Activated CD4-positive, alpha-beta T cell treated with anti-CD3 and anti-CD28 coated beads, Interleukin-2, amount 50 U/mL, for 1 hour (primary cell): ENCODE data around the gene SYNGR3.
A peak's percentile ranks its signal among the peaks of the same experiment; 100 is the strongest.
"Not testable (repeated sequence)": the region's sequence is repeated elsewhere in the genome, so short reads cannot be mapped to it uniquely, and the experiment has no call there.

Source experiments
- DNase-seq: peaks from one replicate; pipeline ENCODE4 v3.0.0-alpha.2; 2020

Gene SYNGR3

GRCh38 chr16:1989209-1990100 is at the start of gene SYNGR3:
TSS of gene SYNGR3 (plus strand) at chr16:1989970. CDS start at chr16:1990103, 133 bp downstream.
- no peak for DNase-seq

DNA sequence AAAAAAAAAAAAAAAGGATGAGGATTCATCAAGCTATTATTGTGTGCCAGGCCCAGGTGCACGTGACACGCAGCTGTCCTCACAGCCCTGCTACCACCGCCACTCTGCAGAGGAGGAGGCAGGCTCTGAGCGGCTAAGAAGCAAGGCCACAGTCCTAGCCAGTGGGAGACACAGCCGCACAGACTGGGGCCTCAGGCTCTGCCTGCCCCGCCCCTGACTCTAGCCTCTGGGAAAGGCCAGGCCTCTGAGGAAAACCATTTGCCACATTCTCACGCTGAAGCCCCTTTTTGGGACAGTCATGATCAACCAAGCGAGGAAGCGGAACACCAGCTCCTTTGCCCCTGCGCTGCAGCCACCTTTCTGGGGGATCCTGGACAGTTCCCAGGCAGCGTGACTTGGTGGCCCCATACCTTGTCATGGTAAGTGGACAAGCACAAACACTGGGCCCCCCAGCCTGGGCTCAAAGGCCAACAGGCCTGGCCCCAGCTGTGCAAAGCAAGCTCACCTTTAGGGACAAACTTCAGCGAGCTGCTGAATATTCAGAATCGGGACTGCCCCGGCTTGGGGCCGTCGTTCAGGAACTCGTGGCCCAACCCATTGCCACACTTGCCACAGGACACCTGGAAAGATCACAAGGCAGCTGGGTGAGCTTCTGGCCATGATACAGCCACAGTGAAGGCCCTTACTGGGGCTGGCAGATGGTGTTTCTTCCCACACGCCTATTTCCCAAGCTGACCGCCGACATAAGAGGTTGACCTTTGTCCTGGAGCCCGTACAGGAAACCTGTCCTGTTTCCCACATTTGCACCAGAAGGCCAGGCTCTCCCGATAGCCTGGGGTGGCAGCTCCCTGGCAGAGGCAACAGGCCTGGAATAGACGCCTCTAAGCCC is 49.3 kb upstream of the SYNGR3 start:
- DNase-seq = no peak

GRCh38 chr16:1941162-1942046 is 48.4 kb upstream of the SYNGR3 start:
- no peak for DNase-seq

GRCh38 chr16:1942047-1942809 is 47.5 kb upstream of the SYNGR3 start:
- DNase-seq = no peak

- DNase-seq = peak; percentile 99
Observed at GRCh38 chr16:1942810-1943726, 46.7 kb upstream of the SYNGR3 start, which contains the start of gene MSRB1. TSS of gene MSRB1 (minus strand) at chr16:1943199. CDS start at chr16:1943156, 43 bp downstream.

DNA sequence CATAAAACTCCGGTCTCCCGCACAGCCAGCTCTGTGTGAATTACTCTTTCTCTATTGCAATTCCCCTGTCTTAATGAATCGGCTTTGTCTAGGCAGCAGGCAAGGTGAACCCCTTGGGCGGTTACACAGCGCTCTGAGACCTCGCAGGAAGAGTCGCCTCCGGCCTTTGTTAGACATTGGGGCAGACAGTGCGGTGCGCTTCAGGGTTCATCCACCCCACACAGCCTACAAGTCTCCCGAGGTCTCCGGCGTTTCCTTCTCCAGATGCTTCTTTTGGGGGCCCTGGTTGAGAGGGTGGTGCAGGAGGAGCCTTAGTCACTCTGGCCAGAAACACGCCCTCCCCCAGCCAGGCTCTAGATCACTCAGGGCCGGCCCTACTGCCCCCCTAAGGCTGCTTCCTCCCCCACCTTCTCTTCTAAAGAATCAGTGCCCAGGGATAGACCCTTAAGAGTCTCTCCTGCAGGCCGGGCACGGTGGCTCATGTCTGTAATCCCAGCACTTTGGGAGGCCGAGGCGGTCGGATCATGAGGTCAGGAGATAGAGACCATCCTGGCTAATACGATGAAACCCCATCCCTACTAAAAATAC is 45.1 kb upstream of the SYNGR3 start:
- no peak for DNase-seq

DNA sequence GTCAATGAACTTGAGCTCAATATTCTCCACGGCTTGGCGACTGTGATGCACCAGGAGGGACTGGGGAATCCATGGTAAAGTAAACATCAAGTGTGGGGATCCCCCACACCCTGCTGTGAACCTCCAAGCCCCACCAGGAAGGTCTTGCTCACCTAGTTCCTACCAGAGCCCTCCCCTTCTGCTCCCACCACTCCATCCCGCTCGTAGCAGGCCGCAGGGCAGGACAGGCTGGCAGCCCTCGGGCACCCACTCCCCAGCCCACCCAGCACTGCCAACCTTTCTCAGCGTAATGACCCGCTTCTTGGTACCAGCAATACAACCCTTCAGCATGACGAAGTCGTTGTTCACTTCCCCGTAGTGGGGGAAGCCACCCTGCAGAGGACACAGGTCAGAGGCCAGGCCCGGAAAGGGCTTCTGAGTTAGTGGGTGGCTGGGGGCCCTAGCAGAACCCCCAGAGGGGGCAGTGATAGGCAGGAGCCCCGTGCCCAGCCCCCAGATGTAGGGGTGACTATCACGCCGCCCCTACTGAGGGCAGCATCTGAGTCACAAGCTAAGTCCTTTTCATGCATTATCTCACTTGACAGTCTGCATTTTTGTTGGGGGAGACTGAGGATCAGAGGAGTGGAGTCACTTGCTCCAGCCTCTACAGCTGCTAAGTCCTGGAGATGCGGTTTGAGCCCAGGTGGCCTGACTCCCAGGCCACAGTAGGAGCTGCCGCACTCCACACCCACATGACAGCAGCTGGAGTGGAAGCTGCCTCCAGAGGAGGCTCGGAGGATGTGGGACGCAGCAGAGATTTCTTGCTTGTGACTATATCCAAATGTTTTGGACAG is 44.0 kb upstream of the SYNGR3 start:
- no peak for DNase-seq

GRCh38 chr16:1946495-1947368 is 43.0 kb upstream of the SYNGR3 start:
- DNase-seq = no peak

DNA sequence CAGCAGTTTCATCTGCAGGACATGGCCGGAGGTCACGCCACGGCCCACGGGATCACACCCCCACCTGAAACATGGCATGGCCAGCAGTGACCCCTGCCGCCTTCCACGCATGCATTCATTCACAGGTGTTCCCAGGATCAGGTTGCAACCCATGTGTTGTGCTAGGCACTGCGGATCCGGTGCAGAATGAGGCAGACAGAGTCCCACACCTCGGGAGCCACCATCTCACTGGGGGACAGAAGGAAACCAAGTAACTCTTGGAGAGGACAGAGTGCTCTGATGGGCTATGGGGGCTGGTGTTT is 42.5 kb upstream of the SYNGR3 start:
- no peak for DNase-seq

GRCh38 chr16:1949507-1949906 is 40.3 kb upstream of the SYNGR3 start:
- DNase-seq = no peak

DNA sequence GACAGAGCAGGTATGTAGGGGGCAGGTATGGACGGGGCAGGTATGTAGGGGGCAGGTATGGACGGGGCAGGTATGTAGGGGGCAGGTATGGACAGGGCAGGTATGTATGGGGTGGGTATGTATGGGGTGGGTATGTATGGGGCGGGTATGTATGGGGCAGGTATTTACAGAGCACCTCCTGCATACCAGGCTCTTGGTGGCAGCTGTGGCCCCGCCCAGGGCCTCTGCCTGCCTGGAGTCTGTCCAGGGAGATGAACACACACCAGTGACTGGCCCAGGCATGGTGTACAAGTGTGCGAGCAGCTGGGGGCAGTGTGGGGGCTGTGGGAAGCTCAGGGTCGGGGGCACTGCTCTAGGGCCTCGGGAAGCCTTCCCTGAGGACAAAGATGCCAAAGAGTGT is 39.7 kb upstream of the SYNGR3 start:
- no peak for DNase-seq

- no peak for DNase-seq
Observed at GRCh38 chr16:1950559-1950958, 39.2 kb upstream of the SYNGR3 start.

DNA sequence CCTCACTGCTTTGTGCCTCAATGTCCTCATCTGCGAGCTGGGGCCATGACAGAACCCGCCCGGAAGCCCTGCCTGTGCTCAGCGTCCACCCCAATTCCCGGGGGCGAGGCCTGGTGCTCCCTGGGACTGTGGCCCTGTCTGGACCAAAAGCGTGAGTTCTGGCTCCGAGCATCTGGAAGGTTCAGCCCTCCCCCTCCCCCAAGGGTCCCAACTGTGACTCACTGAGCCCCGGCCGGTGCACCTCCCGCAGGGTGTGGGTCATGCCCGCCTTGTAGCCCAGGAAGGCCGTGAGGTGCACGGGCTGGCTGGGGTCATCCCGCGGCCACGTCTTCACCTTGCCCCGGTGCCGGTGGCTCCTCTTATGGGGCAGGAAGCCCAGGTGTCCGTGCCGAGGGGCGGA is 36.0 kb upstream of the SYNGR3 start:
- no peak for DNase-seq

GRCh38 chr16:1957434-1958142 is 32.2 kb upstream of the SYNGR3 start:
- not testable (repeated sequence) for DNase-seq

DNA sequence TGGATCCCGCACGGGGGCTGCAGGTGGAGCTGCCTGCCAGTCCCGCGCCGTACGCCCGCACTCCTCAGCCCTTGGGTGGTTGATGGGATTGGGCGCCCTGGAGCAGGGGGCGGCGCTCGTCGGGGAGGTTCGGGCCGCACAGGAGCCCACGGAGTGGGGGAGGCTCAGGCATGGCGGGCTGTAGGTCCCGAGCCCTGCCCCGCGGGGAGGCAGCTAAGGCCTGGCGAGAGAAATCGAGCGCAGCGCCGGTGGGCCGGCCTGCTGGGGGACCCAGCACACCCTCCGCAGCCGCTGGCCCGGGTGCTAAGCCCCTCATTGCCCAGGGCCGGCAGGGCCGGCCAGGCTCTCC is 31.7 kb upstream of the SYNGR3 start:
- DNase-seq = not testable (repeated sequence)

DNA sequence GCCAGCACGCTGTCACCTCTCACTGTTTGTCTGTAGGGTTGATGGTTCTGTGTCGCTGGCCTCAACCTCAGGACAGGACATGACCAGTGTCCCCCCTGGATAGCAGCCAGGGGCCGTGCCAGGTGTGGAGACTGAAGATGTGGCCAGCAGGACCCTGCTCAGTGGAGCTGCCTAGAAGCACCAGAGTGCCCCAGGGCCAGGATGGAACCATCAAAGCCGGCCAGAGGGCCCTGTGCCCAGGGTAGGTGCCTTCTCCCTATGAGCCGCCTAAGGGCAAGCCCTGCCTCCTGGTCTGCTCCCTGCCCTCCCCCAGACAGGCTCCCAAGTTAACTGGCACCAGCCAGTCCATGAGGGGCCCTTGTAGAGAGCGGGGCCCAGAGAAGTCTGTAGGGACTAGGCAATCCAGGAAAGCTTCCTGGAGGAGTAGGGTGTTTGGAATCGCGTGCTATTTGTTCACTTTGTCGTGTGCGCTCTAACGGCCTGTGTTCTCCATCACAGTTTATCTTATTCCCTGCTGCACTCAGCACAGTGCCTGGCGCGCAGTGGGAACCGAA is 31.0 kb upstream of the SYNGR3 start:
- DNase-seq = no peak

DNA sequence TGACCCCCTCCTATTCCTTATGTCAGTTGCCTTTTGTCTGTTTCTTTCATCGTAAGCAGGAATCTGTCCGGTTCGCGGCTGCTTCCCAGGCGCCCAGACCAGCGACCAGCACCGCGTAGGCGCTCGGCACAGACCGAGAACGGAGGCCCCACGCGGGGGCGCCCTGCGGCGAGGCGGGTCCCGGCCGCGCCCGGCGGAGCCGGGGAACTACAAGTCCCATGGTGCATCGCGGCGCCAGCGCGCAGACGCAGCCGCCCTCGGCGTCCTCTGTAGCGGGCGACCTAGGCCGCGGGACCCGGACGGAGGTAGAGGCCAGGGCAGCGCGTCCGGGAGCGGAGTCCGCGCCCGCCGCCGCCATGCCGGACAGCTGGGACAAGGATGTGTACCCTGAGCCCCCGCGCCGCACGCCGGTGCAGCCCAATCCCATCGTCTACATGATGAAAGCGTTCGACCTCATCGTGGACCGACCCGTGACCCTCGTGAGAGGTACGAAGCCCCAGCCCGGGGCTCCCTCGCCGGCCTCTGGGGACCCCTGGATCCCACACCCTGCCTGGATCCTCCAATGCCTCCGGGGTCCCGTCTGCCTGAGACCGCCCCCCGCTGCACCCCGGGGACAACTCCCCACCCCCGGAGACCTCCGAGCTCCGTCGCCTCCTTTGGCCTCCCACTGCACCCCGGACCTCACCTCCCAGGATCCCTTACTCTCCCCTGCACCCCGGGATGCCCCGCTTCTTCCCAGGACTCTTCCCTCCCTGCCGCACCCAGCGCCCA is 30.3 kb upstream of the SYNGR3 start, which contains the start of gene NDUFB10:
TSS of gene NDUFB10 (plus strand) at position 270 of the 771 bp plus-strand sequence. CDS start at position 357, 87 bp downstream.
- peak; percentile 91 for DNase-seq
